NCI-H2081 (cell line): ENCODE data around the gene CLSTN3.

Source experiments
- DNase-seq, 2 experiments: peaks; one replicate each; lab custom pipeline; 2025; lab: John Stamatoyannopoulos, UW

Gene CLSTN3

GRCh38 chr12:7129872-7130691, at the start of gene CLSTN3:
Gene CLSTN3 (plus strand): TSS chr12:7130371. CDS start chr12:7130649, 278 bp downstream.
- DNase-seq: peak; percentile 78 to 81

- DNase-seq: peak in 1 of 2 experiments; percentile 10
Measured at GRCh38 chr12:7081037-7081436, 49.1 kb upstream of the CLSTN3 start.

GRCh38 chr12:7083125-7083524, 47.0 kb upstream of the CLSTN3 start:
- no peak for DNase-seq

GRCh38 chr12:7089196-7089871, 40.8 kb upstream of the CLSTN3 start:
- no peak for DNase-seq

- no peak for DNase-seq
Measured at GRCh38 chr12:7090222-7090998, 39.8 kb upstream of the CLSTN3 start.

- no peak for DNase-seq
Measured at GRCh38 chr12:7091171-7091570, 39.0 kb upstream of the CLSTN3 start.

- no peak for DNase-seq
Measured at GRCh38 chr12:7091660-7092228, 38.4 kb upstream of the CLSTN3 start.

GRCh38 chr12:7092229-7092985, 37.8 kb upstream of the CLSTN3 start, which contains the start of gene C1R:
Gene C1R (minus strand): TSS chr12:7092445. CDS start chr12:7092388, 57 bp downstream.
- DNase-seq: peak; percentile 43 to 64

GRCh38 chr12:7092986-7093460, 37.1 kb upstream of the CLSTN3 start:
- DNase-seq: no peak

GRCh38 chr12:7093486-7093885, 36.7 kb upstream of the CLSTN3 start:
- no peak for DNase-seq

- no peak for DNase-seq
Measured at GRCh38 chr12:7093892-7094291, 36.3 kb upstream of the CLSTN3 start.

- DNase-seq: no peak
Measured at GRCh38 chr12:7096006-7096932, 33.9 kb upstream of the CLSTN3 start.

- no peak for DNase-seq
Measured at GRCh38 chr12:7096979-7097378, 33.2 kb upstream of the CLSTN3 start.

- DNase-seq: peak; percentile 94 to 98
Measured at GRCh38 chr12:7099290-7099996, 30.7 kb upstream of the CLSTN3 start.

GRCh38 chr12:7100239-7100638, 29.9 kb upstream of the CLSTN3 start:
- peak; percentile 73 to 88 for DNase-seq

GRCh38 chr12:7101047-7101693, 29.0 kb upstream of the CLSTN3 start:
- no peak for DNase-seq

GRCh38 chr12:7101694-7102131, 28.5 kb upstream of the CLSTN3 start:
- peak; percentile 14 to 71 for DNase-seq

- no peak for DNase-seq
Measured at GRCh38 chr12:7102582-7102981, 27.6 kb upstream of the CLSTN3 start.
